Activated T-cell treated with anti-CD3 and anti-CD28 coated beads for 1 hour (primary cell): Measurements from ENCODE around the gene LGALS9C.
"Not testable (repeated sequence)": the region's sequence is repeated elsewhere in the genome, so short reads cannot be mapped to it uniquely, and the experiment has no call there.

Experiments used
- DNase-seq: peaks from one replicate; pipeline ENCODE4 v3.0.0-alpha.2; 2020; ENCODE audit warnings: low read depth

The LGALS9C gene

GRCh38 chr17:18476508-18477308, at the start of gene LGALS9C:
Gene LGALS9C, plus strand, starts transcription at chr17:18476789. Its CDS starts 66 bp downstream, at chr17:18476855.
- not testable (repeated sequence) for DNase-seq

DNA sequence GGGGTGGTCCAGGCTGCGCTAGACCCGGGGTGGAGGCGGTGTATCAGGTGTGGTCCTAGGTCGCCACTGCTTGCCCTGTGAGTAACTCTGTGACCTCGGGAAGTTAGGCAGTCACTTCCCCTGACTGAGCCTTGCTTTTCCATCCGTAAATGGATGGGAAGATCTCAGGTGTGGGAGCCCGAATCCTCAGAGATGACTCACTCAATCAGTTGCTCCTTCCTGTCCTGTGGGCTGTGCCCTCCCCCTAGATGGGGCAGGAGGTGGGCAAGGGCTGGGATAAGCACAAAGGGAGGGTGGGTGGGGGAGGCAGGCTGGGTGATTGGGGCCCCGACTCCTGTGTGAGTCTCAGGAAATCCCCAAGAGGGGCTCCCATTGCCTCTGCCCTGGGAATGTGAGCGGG, 44.4 kb upstream of the LGALS9C start:
- not testable (repeated sequence) for DNase-seq

DNA sequence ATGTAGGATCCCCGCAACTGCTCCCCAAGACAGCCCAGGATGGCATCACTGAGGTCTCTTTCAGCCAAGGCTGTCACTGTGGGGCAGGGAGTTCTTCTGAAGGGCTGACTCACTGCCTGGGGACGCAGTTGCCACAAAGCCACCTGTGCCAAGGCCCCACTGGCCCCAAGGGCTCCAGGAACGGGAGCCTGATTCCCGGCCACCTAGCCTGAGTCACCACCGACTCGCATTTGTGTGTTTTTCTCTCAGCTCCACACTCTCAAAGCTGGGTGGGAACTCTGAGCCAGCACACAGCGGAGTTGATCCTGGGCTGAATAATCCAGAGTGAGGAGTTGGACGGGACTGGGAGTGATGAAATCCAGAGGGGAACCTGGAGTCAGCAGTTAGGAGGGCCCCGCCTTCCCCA, 37.1 kb upstream of the LGALS9C start:
- not testable (repeated sequence) for DNase-seq

DNA sequence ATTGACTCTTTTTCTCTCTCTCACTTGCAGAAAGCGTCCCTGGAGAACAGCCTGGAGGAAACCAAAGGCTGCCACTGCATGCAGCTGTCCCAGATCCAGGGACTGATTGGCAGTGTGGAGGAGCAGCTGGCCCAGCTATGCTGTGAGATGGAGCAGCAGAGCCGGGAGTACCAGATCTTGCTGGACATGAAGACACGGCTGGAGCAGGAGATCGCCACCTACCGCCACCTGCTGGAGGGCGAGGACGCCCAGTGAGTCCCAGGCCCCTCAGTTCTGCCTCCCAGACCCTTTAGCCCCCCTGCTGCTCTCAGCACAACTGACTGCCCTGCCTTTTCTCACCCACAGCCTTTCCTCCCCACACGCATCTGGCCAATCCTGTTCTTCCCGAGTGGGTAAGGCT, 34.5 kb upstream of the LGALS9C start:
- DNase-seq, result peak; percentile 35

GRCh38 chr17:18442532-18442931, 34.1 kb upstream of the LGALS9C start:
- not testable (repeated sequence) for DNase-seq

DNA sequence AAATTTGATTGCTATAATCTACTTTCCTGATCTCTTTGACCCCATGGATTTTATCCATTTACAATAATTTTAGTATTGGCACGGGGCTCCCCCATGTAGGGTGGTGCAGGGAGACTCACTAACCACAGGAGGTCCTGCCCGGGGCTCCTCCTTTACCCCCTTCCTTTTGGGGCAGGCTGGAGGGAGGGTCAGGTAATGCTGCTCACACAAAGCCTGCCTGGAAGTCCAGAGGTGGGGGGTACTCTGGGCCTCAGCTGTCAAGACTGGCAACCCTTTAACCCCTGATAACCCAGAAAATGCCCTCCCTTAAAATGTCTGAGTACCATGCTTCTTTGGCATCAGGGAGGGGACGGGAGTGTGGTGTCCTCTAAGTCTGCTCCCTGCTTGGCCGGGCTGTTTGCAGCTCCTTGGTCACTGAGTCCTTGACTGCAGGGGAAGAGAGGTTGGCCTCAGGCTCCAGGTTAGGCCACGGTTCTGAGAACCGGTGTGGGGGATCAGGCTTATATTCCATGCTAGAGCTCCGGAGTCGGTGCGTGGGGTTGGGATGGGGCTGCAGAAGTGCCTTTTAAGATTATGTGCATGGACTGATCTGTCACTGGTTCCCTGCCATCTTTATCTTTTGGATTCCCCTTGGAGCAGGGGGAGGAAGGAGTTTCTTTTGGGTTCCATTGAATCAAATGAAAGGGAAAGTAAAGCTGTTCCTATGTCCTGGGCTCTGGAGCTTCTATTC, 28.9 kb upstream of the LGALS9C start:
- not testable (repeated sequence) for DNase-seq

GRCh38 chr17:18448311-18448710, 28.3 kb upstream of the LGALS9C start:
- not testable (repeated sequence) for DNase-seq

GRCh38 chr17:18449833-18450232, 26.8 kb upstream of the LGALS9C start:
- DNase-seq, result not testable (repeated sequence)

- not testable (repeated sequence) for DNase-seq
Observed at GRCh38 chr17:18450998-18451397, 25.6 kb upstream of the LGALS9C start.

DNA sequence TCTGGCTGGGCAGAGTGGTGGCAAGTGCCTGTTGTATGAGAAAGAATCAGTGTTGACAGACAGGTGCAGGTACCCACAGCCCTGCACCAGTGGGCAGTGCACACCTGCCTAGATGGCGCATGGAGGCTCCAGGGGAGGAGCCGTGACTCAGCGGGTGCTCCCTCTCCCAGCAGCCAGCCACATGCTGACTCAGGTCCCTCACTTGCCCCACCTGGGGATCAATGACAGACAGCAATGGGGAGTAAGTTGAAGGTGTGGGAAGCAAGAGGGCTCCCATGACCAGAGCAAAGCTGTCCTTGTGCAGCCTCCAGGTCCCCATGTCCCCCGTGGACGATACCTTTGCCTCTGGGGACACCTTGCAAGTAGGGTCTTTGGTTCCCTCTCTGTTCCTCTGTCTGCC, 24.6 kb upstream of the LGALS9C start:
- not testable (repeated sequence) for DNase-seq

DNA sequence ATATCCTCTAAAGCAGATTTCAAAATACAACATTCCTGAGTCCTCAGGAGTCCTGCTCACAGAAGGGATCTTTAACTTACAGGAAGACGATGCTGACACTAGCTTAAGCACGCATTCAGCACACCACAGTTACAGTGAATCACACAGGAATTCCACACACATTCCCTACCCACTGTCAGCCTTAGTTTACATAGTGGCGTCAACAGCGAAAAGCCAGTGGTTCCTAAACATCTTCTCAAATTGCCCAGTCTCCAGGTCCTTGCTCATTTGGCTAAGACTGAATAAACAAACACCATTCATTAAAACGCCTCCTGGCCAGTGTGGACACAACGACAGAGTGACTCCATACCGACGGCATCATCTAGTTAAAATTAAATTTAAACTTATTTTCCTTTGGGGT, 17.6 kb upstream of the LGALS9C start:
- not testable (repeated sequence) for DNase-seq

DNA sequence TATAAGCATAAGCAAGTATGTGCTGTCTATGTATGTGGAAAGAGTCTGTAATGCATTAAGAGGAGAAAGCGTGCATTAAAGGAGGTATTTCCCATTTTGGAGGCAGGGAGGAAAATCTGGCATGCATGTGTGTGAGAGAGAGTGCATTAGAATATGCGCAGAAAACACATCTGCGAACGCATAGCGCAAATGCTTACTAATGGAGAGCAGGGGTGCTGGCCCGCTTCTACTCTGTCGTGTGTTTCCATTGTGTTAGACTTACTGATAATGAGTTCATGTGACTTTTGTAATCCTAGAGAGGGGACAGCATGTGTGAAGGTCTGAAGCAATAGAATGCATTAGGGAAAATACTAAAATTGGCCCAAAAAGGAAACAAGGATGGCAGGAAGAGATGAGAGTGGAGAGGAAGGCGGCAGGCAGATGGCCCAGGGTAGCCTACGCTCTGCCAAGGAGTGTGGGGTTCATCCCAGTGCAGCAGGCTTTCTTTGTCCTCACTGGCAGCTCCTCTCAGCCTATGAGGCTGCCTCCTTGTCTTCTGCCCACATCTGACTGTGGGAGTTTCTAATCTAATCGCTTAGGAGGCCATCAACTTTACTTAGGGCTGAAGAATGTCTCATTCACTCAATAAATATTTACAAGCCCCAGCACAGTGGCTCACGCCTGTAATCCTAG, 12.6 kb upstream of the LGALS9C start:
- DNase-seq, result not testable (repeated sequence)

DNA sequence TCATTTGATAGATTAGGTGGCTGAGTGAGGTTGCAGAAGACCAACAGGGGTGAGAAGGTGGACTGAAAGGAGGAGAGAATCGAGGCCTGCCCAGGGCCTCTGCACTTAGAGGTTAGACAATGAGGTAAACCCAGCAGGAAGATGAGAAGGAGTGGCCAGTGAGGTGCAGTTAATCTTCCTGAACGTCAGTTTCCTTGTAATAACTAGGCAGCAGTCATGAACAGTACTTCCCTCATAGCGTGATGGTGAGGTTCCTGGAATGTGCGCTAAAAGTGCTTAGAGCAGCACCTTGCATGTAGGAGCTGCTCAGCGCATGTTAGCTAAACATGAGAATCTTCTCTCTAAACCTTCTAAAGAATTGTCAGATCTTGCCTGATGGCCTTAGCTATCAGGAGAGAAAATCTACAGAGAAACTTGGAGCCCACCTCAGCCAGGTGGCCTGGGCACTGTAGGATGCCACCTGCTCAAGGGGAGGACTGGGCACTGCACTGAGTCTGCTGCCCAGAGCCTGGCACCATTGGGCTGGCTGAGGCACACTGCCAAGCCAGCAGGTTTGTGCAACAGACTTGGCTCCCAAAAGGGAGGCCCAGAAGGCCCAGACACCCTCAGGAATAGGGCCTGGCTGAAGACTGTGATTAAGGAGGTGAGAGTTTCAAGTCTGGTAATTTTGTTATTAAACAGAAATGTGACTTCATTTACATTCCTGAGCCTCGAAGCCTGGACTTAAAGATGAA, 10.2 kb upstream of the LGALS9C start:
- not testable (repeated sequence) for DNase-seq

- DNase-seq, result not testable (repeated sequence)
Observed at GRCh38 chr17:18467001-18467400, 9.6 kb upstream of the LGALS9C start.

DNA sequence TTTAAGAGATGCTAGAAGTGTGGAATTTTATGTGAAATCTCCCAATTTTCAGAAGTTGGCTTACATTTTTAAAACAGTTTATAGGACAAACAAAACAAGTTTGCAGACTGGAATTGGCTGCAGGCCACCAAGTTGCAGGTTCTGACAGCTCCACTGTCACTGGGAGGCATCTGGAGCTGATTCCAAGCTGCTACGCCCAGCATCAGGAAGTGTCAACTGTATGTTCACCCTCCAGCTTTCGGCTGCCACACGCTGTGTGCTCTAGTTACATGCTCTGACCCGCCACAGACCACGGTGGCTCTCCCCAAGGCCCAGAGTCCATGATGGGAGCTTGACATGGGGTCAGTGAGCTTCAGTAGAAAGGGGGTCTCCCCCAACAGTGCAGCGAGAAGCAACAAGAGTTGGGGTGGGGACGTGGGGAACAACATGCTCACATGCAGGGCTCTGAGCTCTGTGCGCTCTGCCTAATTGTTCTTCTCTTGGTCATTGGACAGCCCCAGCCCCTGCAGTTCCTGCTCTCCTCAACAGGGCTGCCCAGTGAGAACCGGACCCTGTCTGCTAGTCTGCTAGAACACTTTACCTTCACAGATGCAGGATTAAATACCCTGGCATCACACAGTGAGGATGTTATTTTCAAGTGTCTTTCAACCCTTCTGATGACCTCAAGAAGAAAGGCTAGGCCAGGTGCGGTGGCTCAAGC, 8.0 kb upstream of the LGALS9C start:
- DNase-seq, result not testable (repeated sequence)

DNA sequence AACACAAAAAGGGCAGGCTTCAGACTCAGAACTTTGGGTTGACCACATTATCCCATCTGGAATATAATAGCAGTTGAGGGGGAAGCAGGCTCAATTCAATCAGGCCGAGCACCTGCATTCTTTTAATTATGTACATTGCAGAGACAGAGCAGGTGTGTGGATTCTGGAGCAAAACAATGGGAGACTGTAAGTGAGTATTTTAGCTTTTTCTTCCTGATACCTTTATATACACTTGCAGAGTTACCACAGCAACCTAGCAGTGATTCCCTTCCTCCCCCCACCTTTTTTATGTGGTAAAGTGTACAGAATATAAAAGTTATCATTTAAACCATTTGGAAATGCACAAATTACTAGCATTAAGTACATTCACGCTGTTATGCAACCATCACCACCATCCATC, 6.8 kb upstream of the LGALS9C start:
- DNase-seq, result not testable (repeated sequence)

GRCh38 chr17:18470345-18470930, 6.2 kb upstream of the LGALS9C start:
- DNase-seq, result not testable (repeated sequence)

GRCh38 chr17:18473967-18474366, 2.6 kb upstream of the LGALS9C start:
- not testable (repeated sequence) for DNase-seq

GRCh38 chr17:18474754-18475153, 1.8 kb upstream of the LGALS9C start:
- DNase-seq, result not testable (repeated sequence)

- DNase-seq, result not testable (repeated sequence)
Observed at GRCh38 chr17:18477367-18477766, 778 bp downstream of the LGALS9C start.

- DNase-seq, result not testable (repeated sequence)
Observed at GRCh38 chr17:18478362-18478761, 1.8 kb downstream of the LGALS9C start.
